BLaER1 treated with 17β-estradiol and CSF1 and Interleukin-3, amounts not matched to agents 10 nM and 100 nM (cell line): ENCODE data around the gene SNAPC3.
A peak's percentile ranks its signal among the peaks of the same experiment; 100 is the strongest.

Experiments
- H3K27ac ChIP-seq, 11 experiments: shearing (Covaris generic); formaldehyde crosslinking; 2 replicates each; pipeline ENCODE4 v1.8.1; 2022
- H3K27me3 ChIP-seq, 11 experiments: shearing (Covaris generic); formaldehyde crosslinking; 2 replicates each; pipeline ENCODE4 v1.8.1; 2022
- H3K36me3 ChIP-seq, 11 experiments: shearing (Covaris generic); formaldehyde crosslinking; 2 replicates each; pipeline ENCODE4 v1.8.1; 2022
- H3K4me1 ChIP-seq, 10 experiments: shearing (Covaris generic); formaldehyde crosslinking; 2 replicates each; pipeline ENCODE4 v1.8.1; 2022
- H3K4me2 ChIP-seq, 11 experiments: shearing (Covaris generic); formaldehyde crosslinking; 2 replicates each; pipeline ENCODE4 v1.8.1; 2022
- H3K4me3 ChIP-seq, 10 experiments: shearing (Covaris generic); formaldehyde crosslinking; 2 replicates each; pipeline ENCODE4 v1.8.1; 2022
- H3K9ac ChIP-seq, 11 experiments: shearing (Covaris generic); formaldehyde crosslinking; 2 replicates each; pipeline ENCODE4 v1.8.1; 2022
- H3K9me3 ChIP-seq, 11 experiments: shearing (Covaris generic); formaldehyde crosslinking; replicated peaks in 1 of 11; 2 replicates each; pipeline ENCODE4 v1.8.1; 2022
- H4K20me1 ChIP-seq, 11 experiments: shearing (Covaris generic); formaldehyde crosslinking; 2 replicates each; pipeline ENCODE4 v1.8.1; 2022
- Cebpa-rat ChIP-seq, 11 experiments: shearing (Covaris generic); IDR thresholded peaks; 2 replicates each; pipeline ENCODE4 v1.8.1; 2022

Gene SNAPC3

DNA sequence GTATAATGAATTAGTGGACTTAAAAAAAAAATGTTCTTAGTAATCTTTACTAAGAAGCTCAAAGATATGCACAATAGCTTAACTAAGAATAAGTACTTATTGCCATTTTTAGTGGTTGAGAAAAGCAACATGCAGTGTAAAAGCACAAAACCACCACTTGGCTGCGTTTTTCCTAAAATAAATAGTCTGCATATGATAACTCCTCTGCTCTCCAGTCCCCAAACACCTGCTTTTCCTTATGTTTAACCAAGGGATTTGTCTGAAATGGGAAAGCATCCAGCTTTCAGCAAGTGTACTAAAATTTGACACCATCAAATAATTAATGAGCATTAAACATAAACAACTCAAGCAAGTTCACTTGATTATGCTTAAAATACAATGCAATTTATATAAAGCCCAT lies 46.7 kb downstream of the SNAPC3 start:
- Histone ChIP-seq H4K20me1 (no peaks in the 10 kb centered on the region; a peak in 1 of 22 replicates), H3K27ac (no peak overlapping the region), H3K9me3 (no peaks in the 10 kb centered on the region), H3K27me3 (no peaks in the 10 kb centered on the region), H3K4me2 (no peak overlapping the region), H3K36me3 (peaks cover 68 to 100% (median 93%) of the 10 kb centered on the region in 11 experiments), H3K9ac (no peak overlapping the region), H3K4me1 (peaks cover 0 to 9% (median 6%) of the 10 kb centered on the region in 10 experiments; a peak in 7 of 20 replicates), H3K4me3 (no peak overlapping the region)
- TF ChIP-seq Cebpa-rat (IDR thresholded peaks at IDR 0.05), result no peak

DNA sequence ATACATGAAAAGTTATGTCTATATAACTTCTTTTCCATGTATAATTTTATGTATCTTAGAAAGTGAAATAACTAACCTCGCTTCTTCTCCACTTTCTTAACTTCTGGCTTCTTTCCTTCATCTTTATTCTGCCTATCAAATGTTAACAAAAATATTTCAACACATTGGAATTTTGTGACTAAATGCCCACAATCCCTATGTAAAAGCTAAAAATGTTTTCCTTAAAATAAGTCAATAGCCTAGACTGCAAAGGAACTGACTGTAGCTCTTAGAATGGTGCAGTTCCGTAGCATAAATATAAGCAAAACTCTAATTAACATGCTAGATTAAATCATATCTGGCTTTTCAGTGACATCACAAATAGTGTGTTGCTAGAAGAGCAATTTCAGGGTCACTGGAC lies 47.2 kb downstream of the SNAPC3 start:
- no peak for TF ChIP-seq Cebpa-rat (IDR thresholded peaks at IDR 0.05)
- Histone ChIP-seq H3K4me2 (no peak overlapping the region), H4K20me1 (no peaks in the 10 kb centered on the region; a peak in 1 of 22 replicates), H3K36me3 (peaks cover 67 to 100% (median 91%) of the 10 kb centered on the region in 11 experiments), H3K27ac (no peak overlapping the region), H3K9ac (no peak overlapping the region), H3K9me3 (no peaks in the 10 kb centered on the region), H3K4me3 (no peak overlapping the region), H3K27me3 (no peaks in the 10 kb centered on the region), H3K4me1 (peaks cover 0 to 9% (median 6%) of the 10 kb centered on the region in 10 experiments; a peak in 7 of 20 replicates)

- H3K4me1 ChIP-seq, result no peaks in the 10 kb centered on the region
- no peaks in the 10 kb centered on the region; a peak in 3 of 22 replicates for H4K20me1 ChIP-seq
- TF ChIP-seq Cebpa-rat (IDR thresholded peaks at IDR 0.05), result no peak
- H3K4me2 ChIP-seq, result no peak overlapping the region
- H3K9me3 ChIP-seq, result no peaks in the 10 kb centered on the region
- H3K9ac ChIP-seq, result no peak overlapping the region
- H3K27me3 ChIP-seq, result no peaks in the 10 kb centered on the region
- peaks cover 61 to 93% (median 78%) of the 10 kb centered on the region in 11 experiments for H3K36me3 ChIP-seq
- no peak overlapping the region for H3K4me3 ChIP-seq
- H3K27ac ChIP-seq, result no peak overlapping the region
These were observed 53.4 kb downstream of the SNAPC3 start for GRCh38 chr9:15475923-15476536.

GRCh38 chr9:15480028-15480427 lies 57.4 kb downstream of the SNAPC3 start:
- H3K4me3 ChIP-seq, result no peak overlapping the region
- no peak overlapping the region for H3K27ac ChIP-seq
- H3K9ac ChIP-seq, result no peak overlapping the region
- H3K4me2 ChIP-seq, result no peak overlapping the region
- peaks cover 55 to 93% (median 77%) of the 10 kb centered on the region in 11 experiments for H3K36me3 ChIP-seq
- H3K27me3 ChIP-seq, result no peaks in the 10 kb centered on the region
- peaks cover 0 to 12% (median 0%) of the 10 kb centered on the region in 11 experiments; a peak in 6 of 22 replicates for H4K20me1 ChIP-seq
- H3K9me3 ChIP-seq, result no peaks in the 10 kb centered on the region
- no peak for TF ChIP-seq Cebpa-rat (IDR thresholded peaks at IDR 0.05)
- peaks cover 0 to 15% (median 3%) of the 10 kb centered on the region in 10 experiments; a peak in 9 of 20 replicates for H3K4me1 ChIP-seq

DNA sequence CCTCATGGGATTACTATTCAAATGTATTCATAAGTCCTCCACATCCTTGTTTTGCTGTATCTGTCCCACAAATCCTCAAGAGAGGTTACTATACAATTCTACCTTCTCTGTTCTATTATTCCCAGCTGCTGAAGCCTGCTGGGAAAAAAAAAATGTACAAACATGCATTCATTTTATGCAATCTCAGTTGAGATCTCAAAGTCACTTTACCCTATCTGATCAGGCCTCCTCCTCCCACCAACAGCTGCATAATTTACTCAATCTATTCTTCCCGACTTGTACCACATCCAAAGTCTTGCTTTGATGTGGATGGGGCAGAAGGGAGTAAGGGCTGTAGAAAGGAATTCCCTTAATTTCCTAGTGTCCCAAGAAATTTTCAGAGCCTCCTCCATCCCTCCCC lies 59.5 kb downstream of the SNAPC3 start:
- Histone ChIP-seq H3K9ac (peak overlapping the region in 1 of 11 experiments; percentile 26; a peak in 1 of 22 replicates), H3K4me1 (peaks cover 0 to 15% (median 3%) of the 10 kb centered on the region in 10 experiments; a peak in 9 of 20 replicates), H4K20me1 (peaks cover 0 to 17% (median 0%) of the 10 kb centered on the region in 11 experiments; a peak in 8 of 22 replicates), H3K4me2 (peak overlapping the region in 5 of 11 experiments; percentile 6 to 39 (median 29); a peak in 7 of 22 replicates), H3K27me3 (no peaks in the 10 kb centered on the region), H3K36me3 (peaks cover 48 to 93% (median 76%) of the 10 kb centered on the region in 11 experiments), H3K27ac (no peak overlapping the region), H3K4me3 (no peak overlapping the region), H3K9me3 (no peaks in the 10 kb centered on the region)
- no peak for TF ChIP-seq Cebpa-rat (IDR thresholded peaks at IDR 0.05)

GRCh38 chr9:15484802-15485201 lies 62.1 kb downstream of the SNAPC3 start:
- Histone ChIP-seq H3K4me1 (peaks cover 0 to 15% (median 3%) of the 10 kb centered on the region in 10 experiments; a peak in 9 of 20 replicates), H3K27ac (no peak overlapping the region), H3K36me3 (peaks cover 62 to 100% (median 86%) of the 10 kb centered on the region in 11 experiments)

GRCh38 chr9:15485836-15486666 lies 63.4 kb downstream of the SNAPC3 start:
- no peak overlapping the region for H3K9ac ChIP-seq
- no peaks in the 10 kb centered on the region for H3K27me3 ChIP-seq
- no peak for TF ChIP-seq Cebpa-rat (IDR thresholded peaks at IDR 0.05)
- peaks cover 54 to 100% (median 75%) of the 10 kb centered on the region in 11 experiments for H3K36me3 ChIP-seq
- H3K4me2 ChIP-seq, result no peak overlapping the region
- H3K4me3 ChIP-seq, result no peak overlapping the region
- H4K20me1 ChIP-seq, result peaks cover 0 to 25% (median 0%) of the 10 kb centered on the region in 11 experiments; a peak in 7 of 22 replicates
- no peak overlapping the region for H3K27ac ChIP-seq
- H3K9me3 ChIP-seq, result no peaks in the 10 kb centered on the region
- H3K4me1 ChIP-seq, result peaks cover 0 to 15% (median 3%) of the 10 kb centered on the region in 10 experiments; a peak in 9 of 20 replicates

More at GRCh38 chr9:15484802-15485201, 62.1 kb downstream of the SNAPC3 start:
- H3K4me2 ChIP-seq, result no peak overlapping the region
- peaks cover 0 to 25% (median 0%) of the 10 kb centered on the region in 11 experiments; a peak in 8 of 22 replicates for H4K20me1 ChIP-seq
- H3K4me3 ChIP-seq, result no peak overlapping the region
- no peak overlapping the region for H3K9ac ChIP-seq
- H3K27me3 ChIP-seq, result no peaks in the 10 kb centered on the region
- H3K9me3 ChIP-seq, result no peaks in the 10 kb centered on the region
- no peak for TF ChIP-seq Cebpa-rat (IDR thresholded peaks at IDR 0.05)

DNA sequence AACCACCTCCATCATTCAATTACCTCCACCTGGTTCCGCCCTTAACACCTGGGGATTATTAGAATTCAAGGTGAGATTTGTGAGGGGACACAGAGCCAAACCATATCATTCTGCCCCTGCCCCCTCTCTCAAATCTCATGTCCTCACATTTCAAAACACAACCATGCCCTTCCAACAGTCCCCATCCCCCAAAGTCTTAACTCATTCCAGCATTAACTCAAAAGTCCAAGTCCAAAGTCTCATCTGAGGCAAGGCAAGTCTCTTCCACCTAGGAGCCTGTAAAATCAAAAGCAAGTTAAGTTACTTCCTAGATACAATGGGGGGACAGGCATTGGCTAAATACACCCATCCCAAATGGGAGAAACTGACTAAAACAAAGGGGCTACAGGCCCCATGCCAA lies 69.3 kb downstream of the SNAPC3 start:
- H3K9me3 ChIP-seq, result peaks cover 15 to 41% (median 29%) of the 10 kb centered on the region in 11 experiments
- peaks cover 41 to 100% (median 69%) of the 10 kb centered on the region in 11 experiments for H3K36me3 ChIP-seq

More for the DNA sequence above, 69.3 kb downstream of the SNAPC3 start:
- no peak overlapping the region for H3K4me3 ChIP-seq
- H4K20me1 ChIP-seq, result peaks cover 0 to 10% (median 0%) of the 10 kb centered on the region in 11 experiments; a peak in 3 of 22 replicates
- H3K9ac ChIP-seq, result no peak overlapping the region
- H3K27ac ChIP-seq, result no peak overlapping the region
- H3K27me3 ChIP-seq, result no peaks in the 10 kb centered on the region
- no peak overlapping the region for H3K4me2 ChIP-seq
- H3K4me1 ChIP-seq, result no peaks in the 10 kb centered on the region
- TF ChIP-seq Cebpa-rat (IDR thresholded peaks at IDR 0.05), result no peak
